GM21737 (cell line): ENCODE results near the gene ZNF385A.

Experiments used
- ATAC-seq: cut with Tn5 transposase; IDR thresholded peaks from one replicate; pipeline ENCODE4 v1.9.1; 2021; ENCODE audit warnings: mild to moderate bottlenecking, moderate library complexity; ENCODE audit not compliant: unreplicated experiment

The ZNF385A gene

DNA sequence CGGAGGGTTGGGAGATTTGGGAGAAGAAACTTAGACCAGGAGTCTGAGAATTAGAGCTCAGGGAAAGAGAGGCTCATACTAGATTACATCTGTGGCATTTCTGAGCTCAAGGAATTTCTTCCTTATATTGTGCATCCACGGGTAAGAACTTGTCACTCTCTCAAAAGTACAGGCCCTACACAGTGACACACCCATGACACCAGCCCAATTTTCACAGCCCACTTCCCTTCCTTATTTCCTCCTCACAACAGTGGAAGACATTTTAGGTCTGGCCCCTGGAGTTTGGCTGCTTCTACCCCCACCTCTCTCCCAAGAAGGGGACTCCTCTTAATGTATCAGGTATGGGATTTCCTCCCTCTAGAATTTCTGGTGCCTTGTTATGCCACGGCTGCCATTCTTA, 9.2 kb upstream of the ZNF385A start:
- no peak for ATAC-seq

DNA sequence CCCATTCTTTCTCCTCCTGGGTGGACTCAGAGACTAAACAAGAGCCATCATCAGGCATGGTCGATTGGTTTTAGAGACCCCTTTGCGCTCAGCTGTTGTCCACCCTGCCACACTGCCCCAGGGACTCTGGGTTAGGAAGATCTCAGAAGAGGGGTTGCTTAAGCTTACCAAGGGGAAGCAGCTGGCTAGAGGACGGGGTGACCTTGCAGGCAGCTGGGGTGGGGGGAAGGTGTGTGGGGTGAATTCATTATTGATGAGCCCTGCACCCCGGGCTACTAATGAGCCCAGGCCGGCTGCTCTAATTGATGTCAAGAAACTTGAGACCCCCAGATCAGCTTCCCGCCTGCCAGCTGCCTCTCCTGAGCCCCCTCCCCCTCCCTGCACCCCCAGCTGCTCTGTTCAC, 8.7 kb upstream of the ZNF385A start:
- no peak for ATAC-seq

DNA sequence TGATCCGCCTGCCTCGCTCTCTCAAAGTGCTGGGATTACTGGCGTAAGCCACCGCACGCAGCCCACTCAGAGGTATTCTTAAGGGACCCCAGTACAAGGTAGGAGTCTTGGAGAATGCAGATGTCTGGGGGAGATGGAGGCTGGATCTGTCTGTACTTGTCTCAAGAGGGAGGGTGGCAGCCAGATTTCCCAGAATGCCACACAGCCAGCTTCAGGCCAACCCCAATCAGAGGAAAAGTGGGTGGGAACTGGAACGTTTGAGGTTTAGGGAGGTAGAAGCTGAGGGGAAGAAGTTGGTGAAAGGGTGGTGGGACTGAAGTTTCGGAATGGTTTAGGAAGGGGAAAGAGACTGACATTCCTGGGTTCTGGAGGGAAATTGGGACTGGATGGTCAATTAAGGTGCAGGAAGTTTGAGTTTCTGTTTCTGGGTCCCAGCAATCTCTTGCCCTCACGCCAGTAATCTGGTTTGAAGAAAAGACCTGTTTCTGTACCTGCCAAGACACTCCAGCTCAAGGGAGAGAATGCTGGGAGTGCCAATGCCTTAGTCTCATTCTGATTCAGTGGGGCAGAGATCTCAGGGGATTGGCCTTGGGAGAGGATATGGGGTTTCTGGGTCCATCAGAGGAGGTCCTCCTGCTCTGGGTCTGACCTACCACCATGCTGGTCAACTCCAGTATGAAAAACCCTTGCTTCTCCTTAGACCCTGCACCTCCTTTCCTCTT, 8.1 kb upstream of the ZNF385A start:
- no peak for ATAC-seq

DNA sequence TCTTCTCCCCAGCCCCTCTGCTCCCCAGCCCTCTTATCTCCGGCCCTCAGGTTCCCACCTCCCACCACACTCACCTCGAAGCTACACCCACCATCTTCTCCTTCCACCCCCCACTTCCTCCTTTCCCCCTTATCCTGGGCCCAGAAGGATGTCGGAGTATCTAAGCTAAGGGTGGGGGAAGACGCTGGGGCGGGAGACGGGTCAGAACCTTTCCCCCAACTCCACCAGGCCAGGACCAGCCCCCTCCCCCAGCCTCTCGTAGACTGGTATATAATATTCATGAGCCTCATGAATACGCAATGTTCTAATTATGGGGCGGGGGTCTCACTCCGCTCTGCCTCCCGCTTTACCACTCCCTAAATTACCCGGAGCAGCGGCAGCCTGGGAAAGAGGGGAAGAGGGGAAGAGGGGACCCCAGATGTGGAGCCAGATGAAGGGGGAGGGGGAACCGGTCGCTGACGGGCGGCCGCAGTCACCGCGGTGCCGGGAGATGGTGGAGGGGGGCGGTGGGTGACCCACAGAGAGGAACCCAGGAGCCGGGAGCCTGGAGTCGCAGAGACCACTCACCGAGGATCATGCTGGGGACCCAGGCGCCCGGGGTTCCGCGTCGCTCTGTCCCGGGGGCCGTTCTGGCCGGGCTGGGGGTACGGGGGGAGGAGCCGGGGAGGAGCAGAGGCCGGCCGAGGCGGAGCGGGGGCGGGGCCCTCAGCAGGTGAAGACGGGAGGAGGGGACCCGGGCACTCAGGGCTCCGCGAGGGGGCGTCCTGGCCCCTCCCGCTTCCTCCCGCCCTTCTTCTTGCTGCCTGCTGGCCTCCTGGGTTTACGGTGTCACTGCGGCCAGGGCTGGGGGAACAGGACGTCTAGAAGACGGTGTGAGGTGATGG, 6.4 kb upstream of the ZNF385A start:
- peak; percentile 67 for ATAC-seq

DNA sequence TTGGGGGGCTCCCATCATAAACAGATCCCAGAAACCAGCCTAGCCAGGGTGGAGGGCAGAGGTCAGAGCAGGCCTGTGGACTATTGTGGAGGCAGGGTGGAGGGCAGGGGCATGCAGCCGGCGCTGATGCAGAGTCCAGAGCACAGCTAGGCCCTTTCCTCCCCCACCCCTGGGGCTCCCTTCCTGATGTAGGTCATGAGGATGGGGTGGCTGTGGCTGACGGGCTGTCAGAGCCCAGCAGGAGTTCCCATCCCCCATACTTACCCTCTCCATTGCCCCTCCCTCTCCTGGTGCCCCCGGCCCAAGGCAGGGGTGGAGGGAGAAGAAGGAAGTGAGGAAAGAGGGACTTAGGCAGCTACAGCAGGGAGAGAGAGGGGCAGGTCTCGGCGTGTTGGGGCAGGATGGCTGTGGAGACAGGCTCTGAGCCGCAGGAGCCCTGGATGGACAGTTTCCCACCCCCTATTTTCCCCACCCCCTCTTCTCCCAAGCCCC, 5.7 kb upstream of the ZNF385A start:
- ATAC-seq = no peak

DNA sequence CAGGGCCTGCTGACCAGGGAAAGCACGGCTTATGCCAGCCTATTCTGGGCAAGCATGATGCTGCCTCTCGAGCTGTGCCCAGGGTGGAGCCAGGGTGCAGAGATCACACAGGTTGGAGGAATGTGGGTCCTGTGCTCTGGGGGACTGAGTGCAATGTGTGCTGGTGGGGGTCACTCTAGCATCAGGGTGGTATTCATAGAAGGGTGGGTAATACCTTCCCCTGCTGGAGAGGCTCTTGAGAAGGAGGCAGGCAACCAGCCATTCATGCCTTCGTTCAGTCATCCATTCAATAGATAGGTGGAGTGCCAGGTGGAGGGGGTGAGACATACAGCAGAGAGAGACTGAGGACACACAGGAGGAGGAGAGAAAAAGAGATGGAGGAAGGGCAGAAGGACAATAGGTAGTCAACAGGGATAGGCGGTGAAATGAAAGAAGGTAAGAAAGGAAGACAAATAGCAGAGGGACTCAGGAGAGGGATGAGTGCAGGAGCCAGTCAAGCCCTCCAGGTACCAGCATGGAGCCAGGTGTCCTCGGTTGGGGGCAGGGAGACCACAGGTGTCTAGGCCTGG, 5.2 kb upstream of the ZNF385A start:
- ATAC-seq = no peak

DNA sequence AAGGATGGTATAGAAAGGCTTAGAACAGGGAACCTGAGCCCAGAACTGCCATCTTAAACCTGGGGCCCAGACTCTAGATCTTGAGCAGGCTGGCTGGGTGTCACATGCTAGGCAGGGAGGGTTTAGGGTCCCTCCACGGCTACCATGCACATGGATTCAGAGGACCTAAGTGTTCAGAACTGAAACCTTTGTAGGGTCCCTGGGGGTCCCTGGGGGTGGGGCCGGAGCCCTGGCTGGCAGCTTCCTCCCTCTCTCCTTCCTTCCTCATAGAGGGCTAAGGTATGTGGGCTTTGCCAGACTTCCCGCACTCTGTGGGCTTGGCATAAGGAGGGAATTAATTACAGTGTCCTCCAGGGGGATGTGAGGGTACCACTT, 4.6 kb upstream of the ZNF385A start:
- ATAC-seq = no peak

DNA sequence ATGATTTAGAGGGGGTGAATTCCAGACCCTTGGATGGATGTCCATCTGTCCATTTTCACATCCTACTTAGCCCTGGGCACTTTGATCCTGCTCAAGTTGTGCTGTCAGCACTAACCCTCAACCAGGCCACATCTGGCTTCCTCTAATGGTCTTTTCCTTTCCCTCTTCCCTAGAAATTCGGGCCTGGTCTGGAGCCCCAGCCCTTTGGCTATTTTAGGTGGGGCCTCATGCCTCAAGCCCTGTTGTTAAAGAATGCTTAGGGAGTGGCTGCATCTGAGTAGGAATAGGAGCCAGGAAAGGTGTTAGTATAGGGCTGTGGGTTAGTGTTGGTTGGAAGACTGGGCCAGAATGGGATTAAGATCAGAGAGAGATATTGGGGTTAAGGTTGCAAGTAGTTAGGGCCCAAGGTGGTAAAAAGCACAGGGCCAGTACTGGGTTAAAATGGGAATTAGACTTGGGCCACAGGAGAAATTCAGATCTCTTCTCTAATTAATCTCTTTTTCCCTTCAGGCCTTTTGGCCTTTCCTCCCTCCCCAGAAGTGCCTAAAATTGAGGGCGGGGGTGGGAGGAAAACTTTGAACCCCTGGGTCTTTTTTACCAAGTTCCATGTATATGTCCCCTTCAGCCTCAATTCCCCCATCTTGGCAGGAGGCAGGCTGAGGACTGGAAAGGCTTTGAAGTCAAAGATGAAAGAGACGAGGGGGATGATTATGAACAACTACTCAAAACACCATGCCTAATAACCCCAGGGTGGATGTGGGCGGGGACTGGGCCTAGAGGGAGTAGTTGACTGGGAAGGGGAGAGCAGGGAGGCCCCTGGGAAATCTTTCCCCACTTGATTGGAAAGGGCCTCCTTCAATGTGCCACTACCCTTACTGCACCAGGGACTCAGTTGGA, 4.0 kb upstream of the ZNF385A start:
- no peak for ATAC-seq

DNA sequence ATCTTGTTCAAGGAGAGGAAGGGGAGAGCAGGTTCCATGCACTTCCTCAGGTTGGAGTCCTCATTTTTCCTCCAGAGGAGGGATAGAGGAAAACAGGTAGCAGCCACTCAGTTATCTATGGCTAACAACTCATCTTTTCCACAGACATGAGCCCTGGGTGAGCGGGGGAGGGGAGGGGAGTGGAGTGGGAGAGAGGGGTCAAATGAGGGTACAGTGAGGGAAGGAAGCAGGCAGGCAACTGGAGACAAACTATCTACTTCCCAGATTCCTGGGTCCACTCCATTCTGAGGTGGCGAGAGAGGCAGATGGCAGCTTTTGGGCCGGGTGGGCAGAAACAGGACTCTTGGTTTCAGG, 2.6 kb upstream of the ZNF385A start:
- no peak for ATAC-seq

DNA sequence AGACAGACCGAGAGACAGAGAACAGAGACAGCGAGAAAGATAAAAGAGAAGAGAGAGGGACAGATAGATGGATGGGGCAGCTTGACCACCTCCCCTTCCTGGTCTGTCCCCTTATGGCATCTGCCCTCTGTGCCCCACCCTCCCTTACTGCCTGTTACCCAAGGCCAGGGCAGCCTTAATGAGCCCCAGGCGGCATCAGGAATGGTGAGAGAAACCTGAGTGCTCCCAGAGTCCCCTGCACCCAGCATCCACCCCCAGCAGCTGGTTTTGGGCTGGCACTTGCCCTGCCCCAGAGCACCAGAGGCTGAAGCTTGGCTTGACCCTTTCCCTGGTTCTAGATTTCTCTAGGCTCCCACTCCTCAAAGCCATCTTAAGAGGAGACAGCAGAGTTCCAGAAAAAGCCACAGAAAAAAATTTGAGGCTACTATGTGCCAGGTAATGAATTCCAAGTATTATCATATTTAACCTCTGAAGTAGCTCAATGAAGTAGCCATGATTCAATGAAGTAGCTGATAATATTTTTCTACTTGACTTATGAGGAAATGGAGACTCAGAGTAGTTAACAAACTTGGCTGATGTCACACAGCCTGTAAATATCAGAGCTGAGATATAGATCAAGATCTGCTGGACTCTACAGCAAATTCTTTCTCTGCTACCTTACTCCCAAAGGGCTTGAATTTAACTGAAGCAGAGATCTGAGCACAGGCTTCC, 2.0 kb upstream of the ZNF385A start:
- no peak for ATAC-seq

DNA sequence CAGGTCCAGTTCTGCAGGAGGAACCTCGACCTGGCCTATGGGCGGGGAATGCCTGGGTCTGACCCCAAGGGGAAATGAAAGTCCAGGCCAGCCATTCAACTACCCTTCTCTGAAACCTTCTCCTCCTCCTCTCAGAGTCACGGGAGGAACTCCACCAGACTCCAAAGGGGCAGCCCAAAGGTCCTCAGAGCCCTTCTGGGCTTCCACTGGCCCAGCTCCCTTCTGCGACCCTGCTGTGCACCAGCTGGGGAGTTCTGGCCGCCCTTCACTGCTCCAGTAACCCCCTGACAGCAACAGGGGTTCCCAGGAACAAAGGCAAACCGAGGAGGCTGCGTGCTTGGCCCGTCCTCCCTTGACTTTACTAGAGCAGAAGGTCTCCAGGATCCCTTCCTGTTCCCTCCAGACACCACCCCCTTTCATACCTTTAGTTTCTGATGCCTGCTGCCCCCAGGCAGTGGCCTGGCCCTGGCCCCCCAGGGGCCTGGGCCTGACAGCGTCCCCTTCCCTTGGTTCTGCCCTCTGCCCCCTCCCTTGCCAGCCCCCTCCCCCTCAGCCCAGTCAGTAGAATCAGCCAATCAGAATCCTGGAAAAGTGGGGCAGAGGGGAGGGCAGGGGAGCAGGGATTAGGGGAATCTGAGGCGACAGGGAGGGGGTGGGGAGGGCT, 850 bp upstream of the ZNF385A start:
- peak; percentile 51 for ATAC-seq

DNA sequence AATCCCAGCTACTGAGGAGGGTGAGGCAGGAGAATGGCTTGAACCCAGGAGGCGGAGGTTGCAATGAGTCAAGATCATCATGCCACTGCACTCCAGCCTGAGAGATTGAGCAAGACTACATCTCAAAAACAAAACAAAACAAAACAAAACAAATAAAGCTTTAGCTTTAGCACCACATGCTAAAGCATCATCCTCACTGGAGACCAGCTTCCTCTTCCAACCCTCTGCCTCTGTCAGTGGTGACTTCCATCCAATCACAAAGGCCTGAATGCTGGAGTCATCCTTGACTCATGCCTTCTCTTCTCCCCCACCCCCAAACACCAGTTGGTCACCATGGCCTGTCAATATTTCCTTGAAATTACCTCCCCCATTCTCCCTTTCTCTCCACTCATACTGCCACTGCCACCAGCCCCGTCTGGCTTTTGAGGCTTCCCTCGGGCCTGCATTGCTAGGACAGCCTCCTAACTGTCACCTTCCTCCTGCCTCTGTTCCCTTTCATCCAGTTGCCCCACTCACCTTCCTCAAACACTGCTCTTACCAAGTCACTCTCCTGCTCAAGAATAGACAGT, 1.4 kb downstream of the ZNF385A start:
- no peak for ATAC-seq

DNA sequence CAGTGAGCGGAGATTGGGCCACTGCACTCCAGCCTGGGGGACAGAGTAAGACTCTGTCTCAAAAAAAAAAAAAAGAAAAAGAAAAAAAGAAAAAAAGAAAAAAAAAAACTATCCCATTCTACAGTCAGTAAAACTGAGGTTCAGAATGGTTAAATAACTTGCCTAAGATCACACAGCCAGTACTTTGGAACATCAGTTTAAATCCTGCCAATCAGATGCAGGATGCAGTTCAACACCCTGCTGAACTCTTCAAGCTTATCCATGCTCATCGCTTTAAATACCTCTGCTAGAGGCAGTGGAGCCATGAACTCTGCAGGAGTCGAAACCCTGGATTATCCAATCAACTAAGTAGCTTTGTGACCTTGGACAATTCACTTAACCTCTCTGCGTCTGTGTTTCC, 3.4 kb downstream of the ZNF385A start:
- no peak for ATAC-seq

DNA sequence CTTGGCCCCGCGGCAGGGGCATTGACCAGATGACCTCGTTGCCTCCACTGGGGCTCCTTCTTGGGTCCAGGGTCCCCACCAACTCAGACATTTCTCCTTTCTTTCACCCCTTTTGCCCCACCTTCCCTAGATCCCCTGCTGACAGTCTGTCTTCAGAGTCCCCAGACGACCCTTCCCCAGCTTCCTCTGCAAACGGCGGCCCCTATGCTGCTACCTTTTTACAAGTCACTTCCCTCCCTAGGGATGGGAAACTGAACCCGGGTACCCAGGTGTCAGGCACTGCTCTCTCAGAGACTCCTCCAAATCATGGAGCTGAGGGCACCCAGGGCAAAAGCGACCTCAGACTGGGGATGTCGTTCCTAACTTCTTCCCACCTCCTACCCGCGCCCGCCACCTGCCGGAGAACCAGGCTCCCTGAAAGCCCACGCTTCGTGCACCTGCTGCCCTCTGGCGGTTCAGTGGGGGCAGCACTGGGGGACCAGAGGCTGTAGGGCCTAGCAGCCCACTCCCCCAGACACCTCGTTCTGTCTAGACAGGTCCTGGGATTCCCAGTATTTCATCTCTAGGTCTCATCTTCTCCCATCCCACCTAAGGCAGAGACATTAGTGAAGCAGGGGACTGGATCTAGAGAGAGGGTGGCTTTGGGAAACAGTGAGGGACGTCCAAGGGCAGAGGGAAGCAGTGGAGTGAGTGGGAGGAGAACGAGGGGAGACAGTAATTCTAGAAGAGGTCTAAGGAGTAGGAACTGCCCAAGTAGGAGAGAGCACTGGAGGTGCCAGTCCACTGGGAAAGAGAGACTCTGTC, 4.9 kb downstream of the ZNF385A start:
- peak; percentile 74 for ATAC-seq

DNA sequence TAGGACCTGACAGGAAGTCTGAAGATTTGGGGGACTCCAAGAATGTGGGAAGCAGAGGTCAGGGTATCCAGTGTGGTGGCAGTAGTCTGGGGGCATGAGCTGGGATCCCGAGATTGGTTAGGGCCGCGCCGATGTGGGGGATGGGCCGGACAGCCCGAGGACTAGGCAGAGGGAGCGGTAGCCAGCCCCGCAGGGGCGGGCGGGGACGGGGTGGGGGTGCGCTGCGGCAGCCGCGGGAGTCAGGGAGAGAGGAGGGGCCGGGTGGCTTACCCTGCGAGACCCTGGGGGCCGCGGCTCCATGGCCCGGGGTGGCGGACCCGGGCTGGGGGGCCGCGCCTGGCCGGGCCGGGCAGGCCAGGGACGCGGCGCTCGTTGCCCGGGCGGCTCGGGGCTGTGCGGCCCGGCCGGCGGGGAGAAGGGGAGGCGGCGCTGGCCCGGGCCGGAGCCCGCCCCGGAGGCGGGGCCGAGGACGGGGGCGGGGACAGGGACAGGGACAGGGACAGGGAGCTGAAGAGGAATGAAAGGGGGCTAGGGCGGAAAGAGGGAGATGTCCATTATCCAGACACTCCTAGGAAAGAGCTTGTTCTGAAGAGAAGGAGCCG, 5.6 kb downstream of the ZNF385A start:
- no peak for ATAC-seq

DNA sequence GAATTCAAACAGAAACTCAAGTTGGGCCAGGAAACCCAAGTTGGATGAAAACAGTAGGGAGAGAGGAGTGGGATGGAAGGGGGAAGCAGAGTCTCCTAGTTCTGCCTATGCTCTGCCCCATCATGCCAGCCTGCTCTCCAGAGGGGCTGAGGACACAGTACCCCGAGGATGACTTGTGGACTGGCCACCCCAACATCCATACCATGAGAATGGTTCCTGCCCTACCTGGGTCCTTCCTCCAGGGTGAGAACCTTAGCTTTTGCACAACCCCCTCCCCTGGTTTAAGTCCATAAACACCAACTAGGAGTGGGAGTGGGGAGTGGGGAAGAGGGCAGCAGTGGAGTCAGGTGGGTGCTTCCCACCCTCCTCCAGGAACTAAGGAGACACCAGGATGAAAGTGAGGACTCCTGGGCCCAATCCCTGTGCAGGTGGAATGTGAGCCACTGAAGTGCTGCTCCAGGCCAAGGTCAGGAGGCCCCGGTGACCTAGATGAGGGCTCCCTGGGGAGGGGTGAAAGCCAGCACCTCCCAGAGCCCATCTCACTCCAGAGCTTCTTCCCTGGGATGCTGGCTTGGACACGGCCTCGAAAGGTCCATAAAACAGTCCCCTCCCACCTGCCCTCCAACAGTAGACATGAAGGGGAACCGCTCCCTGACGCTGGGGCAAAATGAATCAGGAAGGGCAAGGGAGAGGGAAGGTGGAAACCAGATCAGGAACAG, 6.6 kb downstream of the ZNF385A start:
- no peak for ATAC-seq

DNA sequence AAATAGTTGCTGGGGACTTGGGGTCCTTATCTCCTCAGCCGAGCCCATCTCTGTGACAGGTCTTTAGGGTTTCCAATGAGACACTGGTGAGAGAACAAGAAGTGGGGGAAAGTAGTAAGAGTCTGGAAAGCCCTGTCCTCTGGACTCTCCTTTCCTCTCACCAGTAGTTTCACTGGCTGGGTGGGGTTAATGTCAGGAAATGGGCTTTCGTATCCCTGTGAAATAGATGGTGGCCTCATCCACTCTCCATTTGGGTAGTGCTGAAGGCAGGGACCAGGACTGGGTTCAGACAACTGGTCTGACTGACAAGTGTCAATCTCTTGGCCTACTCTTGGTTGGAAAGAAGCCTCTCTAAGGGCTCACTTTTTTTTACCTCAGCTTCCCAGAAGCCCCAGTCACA, 7.5 kb downstream of the ZNF385A start:
- ATAC-seq = no peak

DNA sequence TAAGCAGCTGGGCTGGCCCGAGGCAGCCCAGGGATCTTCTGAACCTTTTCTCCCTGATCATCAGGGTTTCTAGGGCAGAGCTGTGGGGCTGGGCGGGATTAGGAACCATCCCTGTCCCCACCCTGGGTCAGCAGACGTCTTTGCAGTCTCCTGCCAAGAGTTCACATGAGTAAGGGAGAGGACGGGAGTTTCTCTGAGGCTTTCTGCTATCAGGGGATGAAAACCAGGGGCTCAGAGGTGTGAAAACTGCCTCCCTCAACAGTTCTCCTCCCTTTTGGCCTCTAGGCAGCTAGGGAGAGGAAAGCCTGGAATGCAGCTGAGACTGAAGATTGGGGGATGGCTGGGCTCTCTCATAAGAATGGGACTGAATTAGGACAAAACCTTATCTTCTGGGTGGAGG, 7.9 kb downstream of the ZNF385A start:
- ATAC-seq = no peak
